MM.1S (cell line): ENCODE data around the gene SEMA4F.

Experiments used
- DNase-seq: peaks from one replicate; pipeline ENCODE4 v3.0.0-alpha.2; 2015
- H2AFZ ChIP-seq: fragments of 300-600 bp; sonication (generic); 2 replicates; pipeline ENCODE4 v1.6.0; 2016; ENCODE audit warnings: antibody characterized with exemption, low read length
- H3F3A ChIP-seq: fragments of 300-600 bp; sonication (generic); 2 replicates; pipeline ENCODE4 v1.6.1; 2016; ENCODE audit warnings: mild to moderate bottlenecking, antibody characterized with exemption, low read length, moderate library complexity, mixed read lengths; ENCODE audit not compliant: insufficient read depth
- H3K27ac ChIP-seq: fragments of 300-600 bp; sonication (generic); 2 replicates; pipeline ENCODE4 v1.5.1; 2016; ENCODE audit warnings: mild to moderate bottlenecking, low read length
- H3K27me3 ChIP-seq: fragments of 300-600 bp; sonication (generic); replicated peaks from 2 replicates; pipeline ENCODE4 v1.6.0; 2016; ENCODE audit warnings: low read length; ENCODE audit not compliant: insufficient read depth
- H3K36me3 ChIP-seq: fragments of 300-600 bp; sonication (generic); replicated peaks from 2 replicates; pipeline ENCODE4 v1.6.1; 2016; ENCODE audit warnings: mild to moderate bottlenecking, low read length, mixed read lengths; ENCODE audit not compliant: insufficient read depth
- H3K4me1 ChIP-seq: fragments of 300-600 bp; sonication (generic); 2 replicates; pipeline ENCODE4 v1.6.1; 2016; ENCODE audit warnings: low read length, mixed read lengths
- H3K4me2 ChIP-seq: fragments of 300-600 bp; sonication (generic); 2 replicates; pipeline ENCODE4 v1.6.0; 2016; ENCODE audit warnings: low read depth, low read length
- H3K4me3 ChIP-seq: fragments of 300-600 bp; sonication (generic); 2 replicates; pipeline ENCODE4 v1.5.1; 2016; ENCODE audit warnings: low read length, mixed read lengths
- H3K79me2 ChIP-seq: fragments of 300-600 bp; sonication (generic); 2 replicates; pipeline ENCODE4 v1.6.1; 2016; ENCODE audit warnings: mixed run types, low read length, mixed read lengths
- H3K9ac ChIP-seq: fragments of 300-600 bp; sonication (generic); 2 replicates; pipeline ENCODE4 v1.6.1; 2016; ENCODE audit warnings: low read length, mixed read lengths
- H3K9me2 ChIP-seq: fragments of 300-600 bp; sonication (generic); replicated peaks from 2 replicates; pipeline ENCODE4 v1.6.1; 2016; ENCODE audit warnings: mild to moderate bottlenecking, low read length, mixed read lengths; ENCODE audit not compliant: insufficient read depth
- H3K9me3 ChIP-seq: fragments of 300-600 bp; sonication (generic); replicated peaks from 2 replicates; pipeline ENCODE4 v1.6.1; 2016; ENCODE audit warnings: mild to moderate bottlenecking, low read length, mixed read lengths; ENCODE audit not compliant: insufficient read depth
- H4K20me1 ChIP-seq: fragments of 300-600 bp; sonication (generic); 2 replicates; pipeline ENCODE4 v1.6.1; 2016; ENCODE audit warnings: mild to moderate bottlenecking, low read length, moderate library complexity, mixed read lengths; ENCODE audit not compliant: insufficient read depth
- CTCF ChIP-seq: fragments of 300-600 bp; sonication (generic); IDR thresholded peaks from 2 replicates; pipeline ENCODE4 v1.5.1; 2016; ENCODE audit warnings: antibody characterized with exemption, low read length, mixed read lengths
- EZH2 ChIP-seq: fragments of 300-600 bp; sonication (generic); optimal IDR thresholded peaks from 2 replicates; pipeline ENCODE3; 2017; ENCODE audit warnings: low read depth, mild to moderate bottlenecking, antibody characterized with exemption, low read length, mixed read lengths
- EZH2phosphoT487 ChIP-seq: fragments of 300-600 bp; sonication (generic); IDR thresholded peaks from 2 replicates; pipeline ENCODE4 v1.6.1; 2018; ENCODE audit warnings: antibody characterized with exemption, low read length

SEMA4F gene

DNA sequence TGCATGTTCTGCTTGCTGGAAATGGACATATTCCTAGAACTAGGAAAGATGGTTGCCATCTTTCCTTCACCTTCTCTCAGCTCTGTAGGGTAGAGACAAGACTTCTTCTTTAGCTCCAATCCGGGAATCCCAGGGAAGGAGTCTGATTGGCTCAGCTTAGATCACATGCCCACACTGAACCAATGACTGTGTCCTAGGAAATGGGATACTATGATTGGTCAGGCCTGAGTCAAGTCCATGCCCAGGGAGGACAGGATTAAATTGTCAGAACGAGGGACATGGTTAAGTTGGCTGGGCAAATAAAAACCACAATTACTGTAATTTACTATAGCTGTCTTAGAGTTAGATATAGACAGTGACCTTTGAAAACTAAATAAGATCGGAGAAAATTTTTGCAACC is 31.4 kb downstream of the SEMA4F start:
- no peak for TF ChIP-seq EZH2
- TF ChIP-seq EZH2phosphoT487, result no peak
- TF ChIP-seq CTCF, result no peak
- Histone ChIP-seq H3K9me2 (no peaks in the 10 kb centered on the region), H3K4me3 (no peak overlapping the region), H3K4me2 (no peak overlapping the region), H3K27me3 (no peaks in the 10 kb centered on the region), H3K4me1 (no peaks in the 10 kb centered on the region), H3K36me3 (no peaks in the 10 kb centered on the region), H2AFZ (no peak overlapping the region), H3K79me2 (no peaks in the 10 kb centered on the region), H3K9ac (no peak overlapping the region), H4K20me1 (no peaks in the 10 kb centered on the region), H3K9me3 (no peaks in the 10 kb centered on the region), H3K27ac (no peak overlapping the region), H3F3A (no peaks in the 10 kb centered on the region)
- no peak for DNase-seq

DNA sequence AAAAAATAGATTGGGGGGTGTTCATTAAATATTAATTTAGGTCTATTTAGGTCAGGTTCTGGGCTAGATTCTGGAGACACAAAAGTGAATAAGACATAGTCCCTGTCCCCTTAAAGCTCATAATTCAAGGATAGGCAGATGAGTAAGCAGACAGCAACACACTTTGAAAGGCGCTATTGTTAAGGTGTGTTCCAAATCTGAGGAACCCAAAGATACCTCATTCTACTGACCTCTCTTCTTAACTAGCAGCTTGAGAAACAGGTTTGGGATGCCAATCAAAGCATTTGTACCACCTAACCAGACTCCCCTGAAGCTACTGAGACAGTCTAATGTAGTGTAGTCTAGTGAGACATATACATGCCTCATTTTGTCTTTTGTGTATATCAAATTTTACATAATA is 34.8 kb downstream of the SEMA4F start:
- Histone ChIP-seq H3K36me3 (no peaks in the 10 kb centered on the region), H4K20me1 (no peaks in the 10 kb centered on the region)
- no peak for DNase-seq

DNA sequence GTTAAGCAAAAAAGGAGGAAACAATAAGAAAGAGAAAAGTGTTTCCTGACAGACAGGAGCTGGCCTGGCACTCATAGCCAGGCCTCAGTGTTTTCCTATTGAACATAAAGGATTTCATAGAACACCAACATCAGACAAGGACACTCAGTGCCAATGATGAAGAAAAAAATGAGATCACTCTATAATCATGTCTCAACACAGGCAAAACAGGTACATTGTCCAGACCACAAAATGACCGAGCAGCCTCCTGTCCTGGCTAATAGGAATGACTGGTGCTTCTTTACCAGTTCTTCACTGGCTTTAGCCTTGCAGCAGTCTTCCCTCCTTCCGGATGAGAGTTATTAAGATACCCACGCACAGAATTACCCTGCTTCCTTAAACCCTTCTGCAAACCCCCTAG is 35.6 kb downstream of the SEMA4F start:
- Histone ChIP-seq H3K27ac (no peak overlapping the region), H3K9me2 (no peaks in the 10 kb centered on the region), H3K27me3 (no peaks in the 10 kb centered on the region), H3K36me3 (no peaks in the 10 kb centered on the region), H3K4me2 (no peak overlapping the region), H3K4me3 (no peak overlapping the region), H3K79me2 (no peaks in the 10 kb centered on the region), H3K9me3 (no peaks in the 10 kb centered on the region), H4K20me1 (no peaks in the 10 kb centered on the region), H3F3A (no peaks in the 10 kb centered on the region), H2AFZ (no peak overlapping the region), H3K9ac (no peak overlapping the region), H3K4me1 (no peaks in the 10 kb centered on the region)
- no peak for TF ChIP-seq EZH2phosphoT487
- TF ChIP-seq EZH2, result no peak
- no peak for TF ChIP-seq CTCF
- no peak for DNase-seq

More for the DNA sequence above, 34.8 kb downstream of the SEMA4F start:
- H3K4me1 ChIP-seq, result no peaks in the 10 kb centered on the region
- H3K27me3 ChIP-seq, result no peaks in the 10 kb centered on the region
- H3F3A ChIP-seq, result no peaks in the 10 kb centered on the region
- no peak overlapping the region for H3K4me2 ChIP-seq
- no peak overlapping the region for H3K27ac ChIP-seq
- H3K9me3 ChIP-seq, result no peaks in the 10 kb centered on the region
- no peak overlapping the region for H3K9ac ChIP-seq
- no peaks in the 10 kb centered on the region for H3K9me2 ChIP-seq
- H3K4me3 ChIP-seq, result no peak overlapping the region
- TF ChIP-seq CTCF (no peak), EZH2 (no peak), EZH2phosphoT487 (no peak)
- no peak overlapping the region for H2AFZ ChIP-seq
- H3K79me2 ChIP-seq, result no peaks in the 10 kb centered on the region
